ENCODE results near the gene VASH1.

The VASH1 gene

GRCh38 chr14:76742966-76743365 is 18.3 kb upstream of the VASH1 start:
- DNase-seq = no peak

DNA sequence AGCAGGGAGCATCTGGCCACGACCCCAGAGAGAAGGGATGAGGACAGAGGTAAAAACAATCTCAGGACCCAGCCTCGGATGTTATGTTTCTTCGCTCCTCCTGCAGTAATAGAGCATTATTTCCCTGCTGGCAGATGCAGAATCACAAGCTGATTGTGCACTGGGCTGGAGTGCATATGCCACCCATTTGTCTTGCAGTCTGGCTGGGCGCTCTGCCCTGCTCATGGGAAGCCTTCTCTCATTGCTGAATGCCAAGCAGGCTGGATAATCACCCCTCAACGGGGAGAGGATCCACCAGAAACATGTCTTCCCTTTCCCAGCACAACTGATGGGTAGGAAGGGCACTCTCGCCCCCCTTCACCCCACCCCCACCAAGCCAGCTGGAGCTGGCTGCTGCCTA is 8.5 kb upstream of the VASH1 start:
- no peak for DNase-seq

DNA sequence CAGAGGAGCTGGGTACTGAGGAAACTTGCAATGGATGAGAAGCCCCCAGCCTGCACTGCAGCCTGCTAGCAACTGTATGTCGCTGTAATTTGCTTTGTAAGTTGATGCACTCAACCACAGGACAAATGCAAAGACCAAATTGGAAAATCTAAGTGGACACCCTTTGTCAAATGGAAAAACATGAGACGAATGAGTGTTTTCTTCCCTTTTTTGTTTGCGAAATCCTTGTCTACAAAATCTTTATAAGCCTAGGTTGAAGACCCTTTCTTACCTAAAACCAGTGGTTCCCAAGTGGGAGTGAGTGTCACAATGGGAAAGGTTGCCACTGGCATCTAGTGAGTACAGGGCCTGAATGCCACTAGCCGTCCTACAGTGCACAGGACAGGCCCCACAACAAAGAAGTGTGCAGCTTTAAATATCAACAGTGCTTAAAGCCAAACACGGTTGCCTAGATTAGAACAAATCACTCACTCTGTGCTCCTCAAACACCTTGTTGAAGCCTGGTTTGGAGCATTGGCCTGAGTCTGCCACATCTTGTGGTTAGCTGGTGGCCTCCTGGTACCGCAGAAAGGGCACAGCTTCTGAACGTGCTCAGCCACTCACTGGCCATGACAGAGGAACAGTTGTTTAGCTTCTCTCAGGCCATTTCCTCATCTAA is 7.6 kb upstream of the VASH1 start:
- DNase-seq = no peak

GRCh38 chr14:76754586-76754985 is 6.7 kb upstream of the VASH1 start:
- DNase-seq = no peak

- DNase-seq = no peak
Observed at GRCh38 chr14:76755610-76756370, 5.5 kb upstream of the VASH1 start.

- DNase-seq = no peak
Observed at GRCh38 chr14:76756371-76756750, 4.9 kb upstream of the VASH1 start.

DNA sequence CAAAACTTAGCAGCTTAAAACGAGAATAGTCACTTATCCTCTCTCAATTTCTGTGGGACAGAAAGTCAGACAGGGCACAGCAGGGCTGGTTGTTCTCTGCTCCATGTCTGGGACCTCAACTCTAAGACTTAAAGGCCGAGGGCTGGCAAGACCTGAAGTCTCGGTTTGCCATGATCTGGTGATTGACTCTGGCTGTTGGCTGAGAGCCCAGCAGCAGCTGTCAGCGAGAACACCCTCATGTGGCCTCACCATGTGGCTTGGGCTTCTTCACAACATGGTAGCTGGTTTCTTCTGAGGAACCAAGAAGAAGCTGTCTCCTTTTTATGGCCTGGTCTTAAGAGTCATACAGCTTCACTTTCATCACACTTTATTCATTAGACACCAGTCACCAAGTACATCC is 1.7 kb upstream of the VASH1 start:
- DNase-seq = no peak

- DNase-seq = no peak
Observed at GRCh38 chr14:76760331-76761135, 735 bp upstream of the VASH1 start.

GRCh38 chr14:76761960-76762410 is 717 bp downstream of the VASH1 start:
- DNase-seq = no peak

DNA sequence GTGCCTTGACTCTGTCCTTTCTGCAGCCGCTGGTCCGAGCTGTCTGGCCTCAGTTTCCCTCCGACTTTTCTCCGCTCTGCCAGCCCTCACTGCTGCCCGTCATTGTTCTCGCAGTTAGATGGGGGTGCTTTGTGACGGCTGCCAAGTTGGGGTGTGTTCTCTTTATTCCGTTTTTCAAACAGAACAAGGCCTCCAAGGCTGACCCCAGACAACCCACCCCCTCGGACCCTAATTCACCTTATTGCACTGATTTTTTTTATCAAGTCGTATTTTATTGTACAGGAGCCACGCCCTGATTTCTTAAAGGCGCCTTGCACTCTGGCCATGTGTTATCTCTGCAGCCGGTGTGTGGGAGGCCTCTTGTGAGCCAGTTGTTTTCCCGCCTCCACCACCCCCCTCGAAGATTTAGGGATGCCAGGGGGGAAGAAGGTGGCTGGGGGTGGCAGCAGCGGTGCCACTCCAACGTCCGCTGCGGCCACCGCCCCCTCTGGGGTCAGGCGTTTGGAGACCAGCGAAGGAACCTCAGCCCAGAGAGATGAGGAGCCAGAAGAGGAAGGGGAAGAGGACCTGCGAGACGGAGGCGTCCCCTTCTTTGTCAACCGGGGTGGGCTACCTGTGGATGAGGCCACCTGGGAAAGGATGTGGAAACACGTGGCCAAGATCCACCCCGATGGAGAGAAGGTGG is 1.3 kb downstream of the VASH1 start:
- no peak for DNase-seq

GRCh38 chr14:76763096-76764041 is 2.1 kb downstream of the VASH1 start:
- DNase-seq = peak; percentile 48

DNA sequence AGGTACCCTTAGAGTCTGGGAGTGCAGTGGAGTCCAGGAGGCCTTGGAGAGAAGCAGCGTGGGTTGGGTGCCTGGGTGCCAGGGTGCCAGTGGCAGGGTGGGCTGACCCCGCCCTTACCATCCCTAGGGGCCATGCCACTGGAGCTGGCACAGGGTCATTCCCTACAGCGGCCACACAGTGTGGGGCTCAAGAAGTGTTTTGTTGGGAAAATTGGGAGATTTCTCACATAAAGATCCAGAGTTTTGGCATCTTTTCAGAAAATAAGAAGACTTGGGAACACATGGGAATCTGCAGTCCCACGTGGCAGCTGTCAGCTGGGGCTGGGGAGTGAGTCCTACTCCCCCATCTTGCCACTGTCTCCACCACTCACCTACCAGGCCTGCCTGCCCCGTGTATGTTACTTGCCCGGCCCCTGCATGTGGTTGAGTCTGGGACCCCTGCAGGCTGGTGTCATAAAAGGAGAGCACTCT is 4.2 kb downstream of the VASH1 start:
- no peak for DNase-seq

GRCh38 chr14:76767681-76768656 is 6.7 kb downstream of the VASH1 start:
- no peak for DNase-seq

DNA sequence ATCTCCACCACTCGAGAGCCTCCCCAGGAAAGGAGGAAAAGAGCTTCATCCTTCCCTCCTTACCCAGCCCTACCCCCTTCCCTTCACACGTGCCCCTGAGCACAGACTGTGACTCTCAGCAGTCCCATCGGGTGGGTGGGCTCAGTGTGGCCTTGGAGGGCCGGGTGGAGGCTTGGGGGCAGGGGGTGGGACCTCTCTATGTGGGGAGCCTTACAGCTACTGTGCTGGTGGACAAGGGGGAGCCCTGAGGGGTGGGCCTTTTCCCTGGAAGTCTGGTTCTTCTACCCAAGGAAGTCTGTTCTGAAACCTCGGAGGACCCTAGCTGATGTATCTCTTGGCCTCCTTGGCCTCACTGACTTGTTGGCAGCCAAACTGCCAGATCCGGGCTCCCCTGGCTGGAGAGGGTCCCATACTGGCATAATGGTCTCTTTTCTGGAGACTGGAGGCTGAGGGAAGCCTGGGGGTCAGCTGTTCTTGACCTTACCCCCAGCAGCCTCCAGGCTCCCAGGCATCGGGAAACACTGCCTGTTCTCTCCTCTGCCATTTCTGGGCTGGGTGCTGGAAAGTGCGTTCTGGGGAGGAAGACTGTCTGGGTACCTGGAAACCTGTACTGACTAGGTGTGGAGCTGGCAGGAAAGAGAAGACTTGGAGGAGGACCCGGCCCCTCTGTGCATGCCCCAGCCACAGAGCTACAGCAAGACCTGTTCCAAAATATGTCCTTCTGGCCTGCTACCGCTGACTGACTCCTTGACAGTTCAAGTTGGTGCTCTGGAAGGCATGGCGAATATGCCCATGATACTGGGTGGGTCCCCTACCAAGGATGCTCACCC is 7.6 kb downstream of the VASH1 start:
- DNase-seq = no peak

- no peak for DNase-seq
Observed at GRCh38 chr14:76769636-76770292, 8.5 kb downstream of the VASH1 start.

DNA sequence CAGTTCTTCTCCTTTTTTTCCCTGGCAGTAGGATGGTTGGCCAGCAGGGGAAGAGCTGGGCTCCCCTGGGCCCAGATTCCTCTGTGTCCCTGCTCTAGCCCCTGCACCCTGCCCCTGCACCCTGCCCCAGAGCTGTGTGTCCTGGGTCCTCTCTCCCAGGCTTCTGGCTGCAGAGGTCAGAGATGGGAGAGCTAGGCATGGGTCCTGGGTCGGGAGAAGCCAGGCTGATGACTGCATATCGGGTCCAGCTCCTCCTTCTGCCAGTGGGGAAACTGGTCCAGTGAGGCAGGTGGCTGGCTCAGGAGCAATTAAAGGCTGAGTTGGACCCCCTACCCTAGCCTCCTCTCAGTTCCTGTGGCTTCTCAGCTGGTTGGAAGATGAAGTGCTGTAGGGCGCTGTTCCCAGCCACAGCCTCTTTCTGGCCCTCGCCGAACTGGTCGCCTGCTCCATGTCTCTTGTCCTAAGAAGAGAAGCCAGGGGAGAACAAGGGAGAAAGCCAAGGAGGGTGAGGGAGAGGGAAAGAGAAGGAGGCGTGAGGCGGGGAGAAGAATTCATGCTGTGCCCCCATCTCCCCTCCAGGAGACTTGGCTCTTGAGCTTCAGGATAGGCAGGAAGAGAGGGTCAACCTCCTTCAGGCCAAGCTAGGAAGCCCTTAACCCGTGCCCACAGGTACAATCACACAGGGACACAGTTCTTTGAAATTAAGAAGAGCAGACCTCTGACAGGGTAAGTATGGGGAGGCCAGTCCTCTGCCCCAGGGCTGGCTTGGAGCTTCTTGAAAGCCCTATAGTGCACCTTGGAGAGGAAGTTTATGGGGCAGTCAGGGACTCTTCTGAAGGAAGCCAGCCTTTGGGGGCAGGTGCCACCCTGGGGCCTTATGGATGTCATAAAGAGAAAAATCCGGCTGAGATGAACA is 9.5 kb downstream of the VASH1 start:
- no peak for DNase-seq

- no peak for DNase-seq
Observed at GRCh38 chr14:76771437-76771980, 10.2 kb downstream of the VASH1 start.
